SK-N-SH (cell line): ENCODE results near the gene BARX1. TPM values are rescaled to one million over a fixed set of nuclear protein-coding genes. Genes with fewer than 3 reads are reported as not detected.

Experiments
- CTCF ChIA-PET: fragments of 300-600, 350-600 bp; formaldehyde crosslinking; extraction: SDS; loops from one replicate; lab custom pipeline; 2021; lab: Yijun Ruan, JAX
- POLR2A ChIA-PET: fragments of 350-600 bp; sonication (Branson Sonifier 250); formaldehyde crosslinking; extraction: SDS; loops from one replicate; lab custom pipeline; 2020; ENCODE audit warnings: antibody characterized with exemption, inconsistent platforms; lab: Yijun Ruan, JAX
- DNase-seq: peaks from one replicate; pipeline ENCODE4 v3.0.0; 2012
- H2AFZ ChIP-seq: fragments of 200-600 bp; sonication (generic); 2 replicates; pipeline ENCODE4 v1.8.1; 2016; ENCODE audit warnings: antibody characterized with exemption, mild to moderate bottlenecking, low read depth
- H3F3A ChIP-seq: fragments of 200-600 bp; sonication (generic); replicated peaks from 2 replicates; pipeline ENCODE3; 2016; ENCODE audit warnings: antibody characterized with exemption, mild to moderate bottlenecking; ENCODE audit not compliant: insufficient read depth
- H3K27ac ChIP-seq, 2 experiments: fragments of 200-500 bp in 1 of 2; fragments of 200-600 bp in 1 of 2; sonication (Bioruptor generic) in 1 of 2; sonication (generic), shearing (Covaris generic) in 1 of 2; 2 replicates each; pipeline versions ENCODE4 v1.5.1 to v1.6.1; 2014 to 2016; ENCODE audit warnings: low read depth in 2 of 2, inconsistent platforms in 1 of 2, low read length in 1 of 2, mild to moderate bottlenecking in 1 of 2, mixed read lengths in 1 of 2
- H3K27me3 ChIP-seq: fragments of 200-600 bp; sonication (generic), shearing (Covaris generic); 2 replicates; pipeline ENCODE4 v1.6.1; 2016; ENCODE audit warnings: mixed run types; ENCODE audit not compliant: insufficient read depth
- H3K36me3 ChIP-seq, 2 experiments: fragments of 200-500 bp in 1 of 2; fragments of 200-600 bp in 1 of 2; sonication (Bioruptor generic) in 1 of 2; sonication (generic) in 1 of 2; replicated peaks in 1 of 2; 2 replicates each; pipeline versions ENCODE3 to v1.5.1; 2014 to 2016; ENCODE audit warnings: low read length in 1 of 2, mild to moderate bottlenecking in 1 of 2; ENCODE audit not compliant: insufficient read depth in 2 of 2, control insufficient read depth in 1 of 2
- H3K4me1 ChIP-seq, 2 experiments: fragments of 200-500 bp in 1 of 2; fragments of 200-600 bp in 1 of 2; sonication (Bioruptor generic) in 1 of 2; sonication (generic), shearing (Covaris generic) in 1 of 2; 2 replicates each; pipeline versions ENCODE4 v1.5.1 to v1.6.1; 2014 to 2016; ENCODE audit warnings: low read depth in 1 of 2, low read length in 1 of 2, mixed run types in 1 of 2; ENCODE audit not compliant: insufficient read depth in 2 of 2, control insufficient read depth in 1 of 2
- H3K4me2 ChIP-seq: fragments of 200-600 bp; sonication (generic), shearing (Covaris generic); 2 replicates; pipeline ENCODE4 v1.6.1; 2017; ENCODE audit warnings: mixed run types
- H3K4me3 ChIP-seq, 2 experiments: fragments of 200-500 bp in 1 of 2; fragments of 200-600 bp in 1 of 2; sonication (Bioruptor generic) in 1 of 2; sonication (generic), shearing (Covaris generic) in 1 of 2; 2 replicates each; pipeline versions ENCODE4 v1.5.1 to v1.8.1; 2014 to 2016; ENCODE audit warnings: low read depth in 2 of 2, inconsistent platforms in 1 of 2, low read length in 1 of 2, mild to moderate bottlenecking in 1 of 2, mixed read lengths in 1 of 2, moderate library complexity in 1 of 2
- H3K79me2 ChIP-seq: fragments of 200-600 bp; sonication (generic); 2 replicates; pipeline ENCODE4 v1.8.1; 2017; ENCODE audit warnings: mild to moderate bottlenecking; ENCODE audit not compliant: insufficient read depth
- H3K9ac ChIP-seq: fragments of 200-600 bp; sonication (generic); 2 replicates; pipeline ENCODE4 v1.6.1; 2017; ENCODE audit warnings: mixed run types
- H3K9me2 ChIP-seq: fragments of 200-600 bp; sonication (generic); 2 replicates; pipeline ENCODE4 v1.6.1; 2017; ENCODE audit warnings: mixed run types
- H3K9me3 ChIP-seq: fragments of 200-600 bp; sonication (generic); 2 replicates; pipeline ENCODE4 v1.6.1; 2017; ENCODE audit warnings: mixed run types, mild to moderate bottlenecking, moderate library complexity
- H4K20me1 ChIP-seq: fragments of 200-600 bp; sonication (generic); 2 replicates; pipeline ENCODE4 v1.6.1; 2017; ENCODE audit warnings: mild to moderate bottlenecking, mixed run types; ENCODE audit not compliant: insufficient read depth
- CHD2 ChIP-seq: fragments of 150-350 bp; IDR thresholded peaks from 2 replicates; pipeline ENCODE4 v1.6.1; 2018; ENCODE audit warnings: low read length; ENCODE audit not compliant: partially characterized antibody
- ELF1 ChIP-seq: IDR thresholded peaks from 2 replicates; pipeline ENCODE4 v1.4.0; 2012
- EZH2phosphoT487 ChIP-seq: fragments of 200-600 bp; sonication (generic); IDR thresholded peaks from 2 replicates; pipeline ENCODE4 v1.6.1; 2017; ENCODE audit warnings: low read depth, mixed run types, mild to moderate bottlenecking, antibody characterized with exemption, moderate library complexity, borderline replicate concordance
- FOXJ3 ChIP-seq: sonication (generic); formaldehyde crosslinking; IDR thresholded peaks from 2 replicates; pipeline ENCODE4 v1.5.1; 2020; ENCODE audit warnings: mild to moderate bottlenecking, missing genetic modification reagents
- FOXM1 ChIP-seq: IDR thresholded peaks from 2 replicates; pipeline ENCODE4 v1.4.0; 2012; ENCODE audit warnings: low read depth, mild to moderate bottlenecking
- GABPA ChIP-seq: IDR thresholded peaks from 2 replicates; pipeline ENCODE4 v1.4.0; 2012; ENCODE audit warnings: low read depth, mild to moderate bottlenecking
- GATA2 ChIP-seq: sonication (generic); formaldehyde crosslinking; IDR thresholded peaks from 2 replicates; pipeline ENCODE4 v1.5.0; 2020; ENCODE audit warnings: mild to moderate bottlenecking, missing genetic modification reagents
- MXI1 ChIP-seq: IDR thresholded peaks from 2 replicates; pipeline ENCODE4 v1.6.1; 2012; ENCODE audit warnings: mild to moderate bottlenecking, low read depth, low read length, improper control_type of control experiment
- NFIC ChIP-seq: IDR thresholded peaks from 2 replicates; pipeline ENCODE4 v1.4.0; 2012; ENCODE audit warnings: borderline replicate concordance
- NRF1 ChIP-seq: IDR thresholded peaks from 2 replicates; pipeline ENCODE4 v1.6.1; 2012; ENCODE audit warnings: low read depth, mild to moderate bottlenecking, low read length
- POLR2AphosphoS5 ChIP-seq: IDR thresholded peaks from 2 replicates; pipeline ENCODE4 v1.6.1; 2012; ENCODE audit warnings: low read depth, low read length
- RAD21 ChIP-seq: IDR thresholded peaks from 2 replicates; pipeline ENCODE4 v1.6.1; 2012; ENCODE audit warnings: mild to moderate bottlenecking, low read length
- RCOR1 ChIP-seq: fragments of 150-350 bp; IDR thresholded peaks from 2 replicates; pipeline ENCODE4 v1.6.1; 2017; ENCODE audit warnings: antibody characterized with exemption, low read length
- RXRA ChIP-seq: IDR thresholded peaks from 2 replicates; pipeline ENCODE4 v1.4.0; 2012; ENCODE audit warnings: low read depth, mild to moderate bottlenecking, borderline replicate concordance
- SMC3 ChIP-seq: IDR thresholded peaks from 2 replicates; pipeline ENCODE4 v1.6.1; 2012; ENCODE audit warnings: low read depth, low read length, improper control_type of control experiment
- TCF12 ChIP-seq: IDR thresholded peaks from 2 replicates; pipeline ENCODE4 v1.4.0; 2012
- TEAD4 ChIP-seq: IDR thresholded peaks from 2 replicates; pipeline ENCODE4 v1.4.0; 2012; ENCODE audit warnings: mild to moderate bottlenecking, borderline replicate concordance; ENCODE audit not compliant: insufficient read depth
- WGBS: methylation state at CpG from one replicate; pipeline ENCODE4 v1.1.6; 2017; ENCODE audit warnings: low lambda C conversion rate; 5-methylcytosine and 5-hydroxymethylcytosine counted together
- polyA plus RNA-seq, 3 experiments: library from polyadenylated mRNA; depleted of rRNA; stranded (reverse); fragments of >200 nt; gene quantifications; 2 replicates each; pipeline ENCODE4 v1.2.3, GENCODE V29; 2012
- TF ChIP-seq, protein P1 (sequence below): fragments of 200-600 bp; sonication (generic); IDR thresholded peaks from 2 replicates; pipeline ENCODE4 v1.6.1; 2017; ENCODE audit warnings: antibody characterized with exemption, mild to moderate bottlenecking, moderate library complexity
- TF ChIP-seq, protein P2 (sequence below): IDR thresholded peaks from 2 replicates; pipeline ENCODE4 v1.4.0; 2012; ENCODE audit warnings: low read depth, borderline replicate concordance
- TF ChIP-seq, protein P3 (sequence below): fragments of 150-350 bp; IDR thresholded peaks from 2 replicates; pipeline ENCODE4 v1.6.1; 2017; ENCODE audit warnings: antibody characterized with exemption, low read length, low read depth, borderline replicate concordance
- TF ChIP-seq, protein P4 (sequence below): fragments of 150-350 bp; IDR thresholded peaks from 2 replicates; pipeline ENCODE4 v1.6.1; 2016; ENCODE audit warnings: mild to moderate bottlenecking, low read depth, low read length
- TF ChIP-seq, protein P5 (sequence below): IDR thresholded peaks from 2 replicates; pipeline ENCODE4 v1.4.0; 2012; ENCODE audit warnings: low read depth, borderline replicate concordance

The BARX1 gene
- polyA plus RNA-seq, 1 of the 3 experiments (the other 2 are of a cell fraction), result not detected

DNA sequence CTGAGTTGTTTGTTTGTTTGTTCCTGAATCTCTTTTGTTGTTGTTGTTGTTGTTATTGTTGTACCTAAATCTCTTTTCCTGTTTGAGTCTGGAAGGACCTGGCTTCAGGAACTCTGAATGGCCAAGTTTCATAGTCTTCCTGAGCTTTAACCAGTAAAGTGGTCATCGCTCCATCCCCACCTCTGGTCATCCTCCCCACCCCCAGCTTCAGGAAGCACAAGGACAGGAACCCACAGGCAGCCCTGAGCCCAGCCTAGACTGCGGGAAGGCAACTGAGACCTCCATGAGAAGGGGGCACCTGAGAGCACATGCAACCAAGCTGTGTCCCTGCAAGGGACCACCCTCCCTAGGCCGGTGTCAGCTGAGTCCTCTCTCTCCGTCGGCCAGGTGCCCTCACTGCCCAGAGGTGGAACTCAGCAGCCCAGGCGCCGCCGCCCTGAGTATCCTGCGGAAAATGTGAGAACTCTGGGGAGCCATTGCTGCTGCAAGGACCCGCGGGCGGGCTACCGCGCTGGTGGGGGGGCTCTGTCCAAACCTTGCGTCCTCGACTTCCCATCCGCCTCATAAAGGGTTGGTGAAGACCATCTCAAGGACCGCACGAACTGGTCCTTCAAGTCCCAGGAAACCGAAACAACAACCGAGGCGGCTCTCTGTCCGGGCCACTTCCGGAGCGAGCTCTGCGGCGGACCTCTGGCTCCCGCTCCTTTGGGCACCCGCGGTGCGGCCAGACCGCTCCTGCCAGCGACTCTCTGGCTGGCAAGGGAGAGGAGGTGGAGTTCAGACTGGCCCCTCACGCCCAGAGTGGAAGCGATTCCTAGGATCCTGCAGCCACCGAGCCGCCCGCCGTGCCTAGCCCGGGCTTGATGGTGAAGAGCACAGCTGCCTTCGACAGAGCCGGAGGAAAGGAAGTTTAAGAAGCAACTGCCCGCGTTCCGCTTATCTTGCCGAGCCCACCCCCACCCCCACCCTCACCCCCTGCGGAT, 4.2 kb downstream of the BARX1 start (continued):
- TF ChIP-seq ELF1, result no peak
- TF ChIP-seq CHD2, result no peak
- TF ChIP-seq RXRA, result no peak
- TF ChIP-seq FOXJ3, result no peak
- no peak for TF ChIP-seq GATA2 (CRISPR knock-in tag)
- no peak for TF ChIP-seq TCF12
- TF ChIP-seq, all 33 proteins: peak for 0

DNA sequence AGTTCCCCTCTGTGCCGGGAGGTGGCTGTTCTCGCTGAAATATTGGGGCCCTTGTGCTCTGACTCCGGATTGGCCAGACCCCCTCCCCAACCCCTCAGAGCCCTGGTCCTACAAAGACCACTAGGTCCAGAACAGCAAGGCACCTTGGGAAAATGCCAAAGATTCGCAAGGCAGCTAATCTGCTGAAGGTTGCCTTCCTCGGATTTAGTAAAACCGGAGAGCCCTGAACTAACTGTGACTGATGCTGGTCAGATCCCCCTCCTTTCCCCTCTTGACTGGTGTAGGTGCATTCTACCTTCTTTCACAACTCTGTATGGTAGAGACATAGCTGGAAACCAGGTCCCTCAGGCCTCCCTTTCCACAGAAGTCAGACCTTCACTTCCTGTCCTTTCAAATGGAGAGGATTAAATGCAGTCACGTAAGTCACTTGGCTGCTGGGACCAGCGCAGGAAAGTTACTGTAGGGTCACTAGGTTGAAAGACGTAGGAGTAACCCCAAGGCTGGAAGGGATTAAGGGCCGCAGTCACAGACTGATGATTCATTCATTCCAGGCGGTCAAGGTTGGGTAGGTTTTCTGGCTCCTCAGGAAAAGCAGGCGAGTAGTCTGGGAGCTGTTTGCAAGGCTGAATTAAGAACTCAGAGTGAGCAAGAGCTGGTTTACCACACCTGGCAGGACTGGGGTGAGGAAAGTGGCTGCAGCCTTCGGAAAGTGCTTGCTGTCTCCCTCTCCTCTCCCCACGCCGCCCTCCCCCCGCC, 5.3 kb downstream of the BARX1 start:
- TF ChIP-seq TEAD4 (no peak), RCOR1 (no peak), FOXM1 (no peak), NRF1 (no peak), POLR2AphosphoS5 (no peak), TCF12 (no peak), EZH2phosphoT487 (no peak), RXRA (no peak), RAD21 (no peak), GABPA (no peak), GATA2 (CRISPR knock-in tag) (no peak), MXI1 (no peak), SMC3 (no peak), NFIC (no peak)
- TF ChIP-seq, protein P1, sequence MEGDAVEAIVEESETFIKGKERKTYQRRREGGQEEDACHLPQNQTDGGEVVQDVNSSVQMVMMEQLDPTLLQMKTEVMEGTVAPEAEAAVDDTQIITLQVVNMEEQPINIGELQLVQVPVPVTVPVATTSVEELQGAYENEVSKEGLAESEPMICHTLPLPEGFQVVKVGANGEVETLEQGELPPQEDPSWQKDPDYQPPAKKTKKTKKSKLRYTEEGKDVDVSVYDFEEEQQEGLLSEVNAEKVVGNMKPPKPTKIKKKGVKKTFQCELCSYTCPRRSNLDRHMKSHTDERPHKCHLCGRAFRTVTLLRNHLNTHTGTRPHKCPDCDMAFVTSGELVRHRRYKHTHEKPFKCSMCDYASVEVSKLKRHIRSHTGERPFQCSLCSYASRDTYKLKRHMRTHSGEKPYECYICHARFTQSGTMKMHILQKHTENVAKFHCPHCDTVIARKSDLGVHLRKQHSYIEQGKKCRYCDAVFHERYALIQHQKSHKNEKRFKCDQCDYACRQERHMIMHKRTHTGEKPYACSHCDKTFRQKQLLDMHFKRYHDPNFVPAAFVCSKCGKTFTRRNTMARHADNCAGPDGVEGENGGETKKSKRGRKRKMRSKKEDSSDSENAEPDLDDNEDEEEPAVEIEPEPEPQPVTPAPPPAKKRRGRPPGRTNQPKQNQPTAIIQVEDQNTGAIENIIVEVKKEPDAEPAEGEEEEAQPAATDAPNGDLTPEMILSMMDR, result no peak
- TF ChIP-seq, protein P2, sequence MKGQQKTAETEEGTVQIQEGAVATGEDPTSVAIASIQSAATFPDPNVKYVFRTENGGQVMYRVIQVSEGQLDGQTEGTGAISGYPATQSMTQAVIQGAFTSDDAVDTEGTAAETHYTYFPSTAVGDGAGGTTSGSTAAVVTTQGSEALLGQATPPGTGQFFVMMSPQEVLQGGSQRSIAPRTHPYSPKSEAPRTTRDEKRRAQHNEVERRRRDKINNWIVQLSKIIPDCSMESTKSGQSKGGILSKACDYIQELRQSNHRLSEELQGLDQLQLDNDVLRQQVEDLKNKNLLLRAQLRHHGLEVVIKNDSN, result no peak
- TF ChIP-seq, protein P3, sequence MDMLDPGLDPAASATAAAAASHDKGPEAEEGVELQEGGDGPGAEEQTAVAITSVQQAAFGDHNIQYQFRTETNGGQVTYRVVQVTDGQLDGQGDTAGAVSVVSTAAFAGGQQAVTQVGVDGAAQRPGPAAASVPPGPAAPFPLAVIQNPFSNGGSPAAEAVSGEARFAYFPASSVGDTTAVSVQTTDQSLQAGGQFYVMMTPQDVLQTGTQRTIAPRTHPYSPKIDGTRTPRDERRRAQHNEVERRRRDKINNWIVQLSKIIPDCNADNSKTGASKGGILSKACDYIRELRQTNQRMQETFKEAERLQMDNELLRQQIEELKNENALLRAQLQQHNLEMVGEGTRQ, result no peak
- TF ChIP-seq, protein P4, sequence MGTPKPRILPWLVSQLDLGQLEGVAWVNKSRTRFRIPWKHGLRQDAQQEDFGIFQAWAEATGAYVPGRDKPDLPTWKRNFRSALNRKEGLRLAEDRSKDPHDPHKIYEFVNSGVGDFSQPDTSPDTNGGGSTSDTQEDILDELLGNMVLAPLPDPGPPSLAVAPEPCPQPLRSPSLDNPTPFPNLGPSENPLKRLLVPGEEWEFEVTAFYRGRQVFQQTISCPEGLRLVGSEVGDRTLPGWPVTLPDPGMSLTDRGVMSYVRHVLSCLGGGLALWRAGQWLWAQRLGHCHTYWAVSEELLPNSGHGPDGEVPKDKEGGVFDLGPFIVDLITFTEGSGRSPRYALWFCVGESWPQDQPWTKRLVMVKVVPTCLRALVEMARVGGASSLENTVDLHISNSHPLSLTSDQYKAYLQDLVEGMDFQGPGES, result no peak
- TF ChIP-seq, protein P5, sequence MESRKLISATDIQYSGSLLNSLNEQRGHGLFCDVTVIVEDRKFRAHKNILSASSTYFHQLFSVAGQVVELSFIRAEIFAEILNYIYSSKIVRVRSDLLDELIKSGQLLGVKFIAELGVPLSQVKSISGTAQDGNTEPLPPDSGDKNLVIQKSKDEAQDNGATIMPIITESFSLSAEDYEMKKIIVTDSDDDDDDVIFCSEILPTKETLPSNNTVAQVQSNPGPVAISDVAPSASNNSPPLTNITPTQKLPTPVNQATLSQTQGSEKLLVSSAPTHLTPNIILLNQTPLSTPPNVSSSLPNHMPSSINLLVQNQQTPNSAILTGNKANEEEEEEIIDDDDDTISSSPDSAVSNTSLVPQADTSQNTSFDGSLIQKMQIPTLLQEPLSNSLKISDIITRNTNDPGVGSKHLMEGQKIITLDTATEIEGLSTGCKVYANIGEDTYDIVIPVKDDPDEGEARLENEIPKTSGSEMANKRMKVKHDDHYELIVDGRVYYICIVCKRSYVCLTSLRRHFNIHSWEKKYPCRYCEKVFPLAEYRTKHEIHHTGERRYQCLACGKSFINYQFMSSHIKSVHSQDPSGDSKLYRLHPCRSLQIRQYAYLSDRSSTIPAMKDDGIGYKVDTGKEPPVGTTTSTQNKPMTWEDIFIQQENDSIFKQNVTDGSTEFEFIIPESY, result no peak
- Histone ChIP-seq H3F3A (no peaks in the 10 kb centered on the region), H4K20me1 (no peaks in the 10 kb centered on the region), H3K27me3 (peaks cover 90% of the 10 kb centered on the region), H3K4me3 (no peak overlapping the region), H3K9me3 (no peaks in the 10 kb centered on the region), H3K27ac (no peak overlapping the region), H3K36me3 (no peaks in the 10 kb centered on the region), H3K9ac (no peak overlapping the region), H3K79me2 (no peaks in the 10 kb centered on the region), H3K9me2 (no peaks in the 10 kb centered on the region), H2AFZ (no peak overlapping the region), H3K4me1 (peaks cover 0 to 11% of the 10 kb centered on the region in 2 experiments; a peak in 1 of 4 replicates), H3K4me2 (no peak overlapping the region)
- 22% methylated on average over 15 of the region's 16 CpGs for WGBS
- ChIA-PET CTCF (interaction anchor here (1.3 to 9.3 kb wide), 3 partner anchors 12 to 268 kb away, joined by 3 to 69 read pairs (median 21); no protein-coding TSS in a partner anchor), POLR2A (no interaction called here)
- DNase-seq, result no peak
